ENCODE results near the gene DESI1.
"Not testable (repeated sequence)": the region's sequence is repeated elsewhere in the genome, so short reads cannot be mapped to it uniquely, and the experiment has no call there.

Gene DESI1

GRCh38 chr22:41631615-41632014 lies 10.8 kb upstream of the DESI1 start:
- not testable (repeated sequence) for DNase-seq

- DNase-seq = not testable (repeated sequence)
Measured at GRCh38 chr22:41631115-41631514, 10.3 kb upstream of the DESI1 start.

GRCh38 chr22:41625577-41625976 lies 4.7 kb upstream of the DESI1 start:
- no peak for DNase-seq

GRCh38 chr22:41621911-41622179 lies 1.0 kb upstream of the DESI1 start:
- DNase-seq = no peak

- DNase-seq = peak; percentile 100
Measured at GRCh38 chr22:41621099-41621910, 462 bp upstream of the DESI1 start, which contains the start of gene XRCC6. Gene XRCC6 (plus strand): TSS chr22:41621295. CDS start chr22:41622005, 710 bp downstream.

GRCh38 chr22:41619979-41620588 lies 759 bp downstream of the DESI1 start:
- DNase-seq = peak; percentile 51

- DNase-seq = no peak
Measured at GRCh38 chr22:41613456-41613855, 7.4 kb downstream of the DESI1 start.

GRCh38 chr22:41612603-41613306 lies 8.1 kb downstream of the DESI1 start:
- no peak for DNase-seq

- no peak for DNase-seq
Measured at GRCh38 chr22:41608386-41608785, 12.5 kb downstream of the DESI1 start.

GRCh38 chr22:41603873-41604332 lies 16.9 kb downstream of the DESI1 start:
- no peak for DNase-seq

GRCh38 chr22:41600976-41601375 lies 19.9 kb downstream of the DESI1 start:
- DNase-seq = no peak

- no peak for DNase-seq
Measured at GRCh38 chr22:41598891-41599635, 21.8 kb downstream of the DESI1 start.

- no peak for DNase-seq
Measured at GRCh38 chr22:41598081-41598480, 22.8 kb downstream of the DESI1 start.

- no peak for DNase-seq
Measured at GRCh38 chr22:41597635-41597953, 23.2 kb downstream of the DESI1 start.

GRCh38 chr22:41596776-41597634 lies 23.8 kb downstream of the DESI1 start:
- DNase-seq = peak; percentile 56

- no peak for DNase-seq
Measured at GRCh38 chr22:41595703-41596102, 25.1 kb downstream of the DESI1 start.

GRCh38 chr22:41593336-41593960 lies 27.4 kb downstream of the DESI1 start:
- DNase-seq = not testable (repeated sequence)

GRCh38 chr22:41589391-41590241 lies 31.2 kb downstream of the DESI1 start, which contains the start of gene PMM1:
Gene PMM1 (minus strand): TSS chr22:41589840. CDS start chr22:41589805, 35 bp downstream.
- DNase-seq = peak; percentile 100

GRCh38 chr22:41587347-41587723 lies 33.5 kb downstream of the DESI1 start:
- no peak for DNase-seq

- no peak for DNase-seq
Measured at GRCh38 chr22:41585898-41586297, 34.9 kb downstream of the DESI1 start.

GRCh38 chr22:41584881-41585280 lies 36.0 kb downstream of the DESI1 start:
- no peak for DNase-seq

Data from femur (tissue), 1 donor.